NCI-H1105 (cell line): ENCODE results near the gene NDUFA6.

Experiments used
- DNase-seq: peaks from one replicate; lab custom pipeline; 2025; lab: John Stamatoyannopoulos, UW

NDUFA6 gene

DNA sequence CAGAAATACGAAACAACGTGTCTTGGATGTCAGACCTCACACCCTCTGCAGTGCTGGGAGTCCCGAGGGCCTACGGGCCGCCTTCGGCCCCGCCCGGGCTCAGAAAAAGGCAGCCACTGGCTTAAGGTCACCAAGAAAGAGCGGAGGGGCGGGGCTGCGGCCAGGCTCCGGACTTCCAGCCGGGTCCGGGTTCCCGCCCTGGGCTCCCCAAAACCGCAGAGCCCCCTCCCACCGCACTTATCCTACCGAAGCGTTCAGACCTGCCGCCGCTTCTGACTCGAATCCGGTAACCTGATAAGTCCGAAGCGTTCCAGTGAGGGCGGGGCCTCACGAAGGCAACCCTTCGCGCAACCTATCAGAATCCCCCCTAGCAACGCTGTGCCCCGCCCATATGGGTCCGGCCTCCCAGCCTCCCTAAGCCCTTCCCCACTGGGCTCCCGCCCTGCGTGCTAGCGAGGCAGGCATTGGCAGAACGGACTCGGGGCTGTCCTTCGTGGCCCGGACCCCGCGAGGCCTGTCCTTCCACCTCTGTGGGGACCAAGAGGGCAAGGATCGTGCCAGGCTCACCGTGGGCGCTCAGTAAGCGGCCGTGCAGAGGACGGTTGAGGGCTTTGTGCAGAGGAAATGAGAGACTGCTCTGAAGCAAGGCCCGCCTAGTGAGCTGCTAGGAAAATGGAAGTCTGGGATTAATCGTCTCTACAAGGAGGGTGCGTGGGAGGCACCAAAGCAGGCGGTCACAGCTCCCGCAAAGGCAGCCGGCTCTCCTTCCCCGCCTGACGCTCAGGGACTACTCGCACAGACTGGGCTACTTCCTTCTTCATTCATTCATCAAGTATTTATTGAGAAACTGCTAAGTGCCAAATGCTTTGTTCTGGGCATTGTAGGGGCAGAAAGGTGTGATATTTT is 19.8 kb downstream of the NDUFA6 start, which contains the start of gene NAGA:
TSS of gene NAGA (minus strand) at position 296 of the 906 bp plus-strand sequence. CDS start 515 bp downstream, outside the sequence.
- peak; percentile 96 for DNase-seq

GRCh38 chr22:42069801-42070516 is 20.6 kb downstream of the NDUFA6 start:
- DNase-seq: no peak

- no peak for DNase-seq
Observed at GRCh38 chr22:42068291-42068690, 22.3 kb downstream of the NDUFA6 start.

DNA sequence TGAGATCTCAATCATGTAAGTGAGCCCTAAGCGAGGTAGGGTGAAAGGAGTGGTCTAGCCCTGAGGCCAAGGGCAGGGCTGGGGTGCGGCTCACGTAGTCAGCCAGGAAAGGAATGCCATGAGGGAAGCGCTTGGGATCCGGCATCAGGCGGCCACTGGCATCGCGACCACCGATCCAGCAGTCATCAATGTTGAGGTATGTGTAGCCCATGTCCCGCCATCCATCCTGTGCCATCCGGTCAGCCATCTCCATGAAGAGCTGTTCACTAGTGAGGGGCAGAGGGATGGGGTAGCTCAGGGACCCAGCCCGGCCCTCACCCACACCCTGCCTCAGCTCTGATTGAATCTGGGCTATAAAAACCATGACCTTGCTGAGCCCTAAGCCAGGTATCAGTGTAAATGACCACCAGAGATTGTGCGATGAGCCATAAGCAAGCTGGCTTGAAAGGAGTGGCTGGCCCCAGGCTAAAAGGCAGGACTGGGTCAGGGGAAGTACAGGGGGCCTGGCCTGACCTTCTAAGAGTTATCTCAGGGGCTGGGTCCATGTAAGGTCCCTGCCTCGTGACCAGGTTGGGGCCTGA is 22.8 kb downstream of the NDUFA6 start:
- no peak for DNase-seq

- DNase-seq: no peak
Observed at GRCh38 chr22:42066937-42067336, 23.6 kb downstream of the NDUFA6 start.

- no peak for DNase-seq
Observed at GRCh38 chr22:42066126-42066761, 24.3 kb downstream of the NDUFA6 start.

GRCh38 chr22:42065438-42066125 is 25.0 kb downstream of the NDUFA6 start:
- DNase-seq: no peak

GRCh38 chr22:42064629-42065028 is 25.9 kb downstream of the NDUFA6 start:
- DNase-seq: no peak

GRCh38 chr22:42062506-42063170 is 27.9 kb downstream of the NDUFA6 start:
- DNase-seq: no peak

- DNase-seq: no peak
Observed at GRCh38 chr22:42061041-42061440, 29.5 kb downstream of the NDUFA6 start.

GRCh38 chr22:42060489-42060888 is 30.1 kb downstream of the NDUFA6 start:
- no peak for DNase-seq

DNA sequence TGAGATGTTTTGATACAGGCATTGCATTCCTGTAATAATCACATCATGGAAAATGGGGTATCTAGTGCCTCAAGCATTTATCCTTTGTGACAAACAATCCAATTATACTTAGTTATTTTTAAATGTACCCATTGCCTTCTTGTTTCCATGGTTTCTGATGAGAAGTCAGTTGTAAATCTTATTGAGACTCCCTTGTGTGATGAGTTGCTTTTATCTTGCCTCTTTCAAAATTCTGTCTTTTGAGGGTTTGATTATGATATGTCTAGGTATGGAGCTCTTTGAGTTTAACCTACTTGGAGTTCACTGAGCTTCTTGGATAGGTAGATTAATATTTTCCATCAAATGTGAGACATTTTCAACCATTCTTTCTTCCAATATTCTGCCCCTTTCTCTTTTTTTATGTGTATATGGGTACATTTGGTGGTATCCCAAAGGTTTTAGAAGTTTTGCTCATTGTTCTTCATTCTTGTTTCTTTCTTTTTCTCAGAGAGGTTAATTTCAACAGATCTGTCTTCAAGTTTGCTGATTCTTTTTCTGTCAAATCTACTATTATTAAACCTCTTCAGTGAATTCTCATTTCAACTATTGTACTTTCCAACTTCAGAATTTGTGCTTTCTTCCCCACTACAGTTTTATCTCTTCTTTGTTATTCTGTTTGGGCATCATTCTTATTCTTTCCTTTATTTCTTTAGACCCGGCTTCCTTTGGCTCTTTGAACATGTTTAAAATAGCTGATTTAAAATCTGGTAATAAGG is 33.6 kb downstream of the NDUFA6 start:
- DNase-seq: no peak

- no peak for DNase-seq
Observed at GRCh38 chr22:42052765-42053164, 37.8 kb downstream of the NDUFA6 start.

GRCh38 chr22:42050641-42051180 is 39.9 kb downstream of the NDUFA6 start:
- DNase-seq: no peak

DNA sequence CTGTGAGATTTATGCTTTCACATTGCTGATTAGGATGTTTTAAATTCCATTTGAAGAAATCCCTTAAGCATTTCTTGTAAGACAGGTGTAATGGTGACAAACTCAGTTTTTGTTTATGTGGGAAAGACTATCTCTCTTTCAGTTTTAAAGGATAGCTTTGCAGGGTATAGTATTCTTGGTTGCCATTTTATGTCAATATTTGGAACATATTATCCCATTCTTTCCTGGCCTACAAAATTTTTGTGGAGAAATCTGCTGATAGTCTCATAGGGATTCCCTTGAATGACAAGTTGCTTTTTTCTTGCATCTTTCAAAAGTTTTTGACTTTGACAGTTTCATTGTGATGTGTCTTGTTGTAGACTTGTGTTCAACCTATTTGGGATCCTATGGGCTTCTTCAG is 48.8 kb downstream of the NDUFA6 start:
- no peak for DNase-seq

GRCh38 chr22:42039271-42039670 is 51.3 kb downstream of the NDUFA6 start:
- DNase-seq: no peak
